ENCODE results near the gene ATOX1. TPM values are rescaled to one million over a fixed set of nuclear protein-coding genes. Genes with fewer than 3 reads are reported as not detected.

The ATOX1 gene
- total and polyA plus RNA-seq, 2 of the 8 experiments (the other 6 are each of a cell fraction or from before 2014, with no cell fraction given), result 79.9 to 232 TPM

DNA sequence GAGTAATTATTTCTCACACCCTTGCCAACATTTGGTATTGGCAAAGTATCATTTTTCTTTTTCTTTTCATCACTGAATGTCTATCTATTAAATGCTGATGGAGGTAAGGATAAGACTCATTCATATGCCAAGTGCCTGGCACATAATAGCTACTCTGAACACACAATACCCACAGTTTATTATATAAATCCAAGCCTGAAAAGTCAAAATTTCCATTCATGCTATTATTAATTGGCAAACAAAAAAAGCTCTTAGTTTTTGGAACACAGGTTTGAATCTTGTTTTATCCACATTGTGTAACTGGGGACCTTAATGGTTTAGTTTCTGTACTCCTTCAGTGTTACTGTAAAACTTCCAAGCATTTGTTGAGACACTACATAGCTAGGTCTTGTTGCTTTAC, 6.4 kb upstream of the ATOX1 start:
- H2AK5ac ChIP-seq (ENCODE audit: low read depth, low read length), result no peak overlapping the region
- H3K79me2 ChIP-seq (ENCODE audit: control insufficient read depth in 1 of 2, insufficient read depth in 2 of 2, low read length in 2 of 2), result no peaks in the 10 kb centered on the region
- no peak overlapping the region for H2BK15ac ChIP-seq (ENCODE audit: low read length)
- no peak overlapping the region for H2BK20ac ChIP-seq (ENCODE audit: low read length)
- H2BK12ac ChIP-seq (ENCODE audit: low read depth, low read length), result no peak overlapping the region
- H2BK120ac ChIP-seq (replicated peaks; ENCODE audit: low read depth, low read length), result no peak overlapping the region
- FAIRE-seq (no peak), DNase-seq (ENCODE audit: low read depth in 1 of 2, low spot score in 2 of 2) (no peak)
- H3K9me3 ChIP-seq (ENCODE audit: insufficient read depth in 2 of 2, low read depth in 1 of 2, low read length in 1 of 2), result no peaks in the 10 kb centered on the region
- no peak overlapping the region for H3K4me2 ChIP-seq (ENCODE audit: insufficient read depth in 1 of 2, low read depth in 2 of 2, low read length in 2 of 2)
- H3K56ac ChIP-seq (replicated peaks; ENCODE audit: insufficient read length, low read depth, low read length), result no peak overlapping the region
- no peaks in the 10 kb centered on the region for H3K23me2 ChIP-seq (ENCODE audit: low read depth, low read length)
- peaks cover 0 to under 1% (median 0%) of the 10 kb centered on the region in 4 experiments; a peak in 1 of 7 replicates for H3K4me1 ChIP-seq (replicated peaks in 1 of 4; ENCODE audit: control insufficient read depth in 3 of 4, insufficient read depth in 4 of 4, low read length in 3 of 4)
- H3K9ac ChIP-seq (replicated peaks in 1 of 4; ENCODE audit: extremely low read depth in 1 of 4, low read depth in 3 of 4, low read length in 3 of 4), result no peak overlapping the region
- ChIA-PET POLR2A (ENCODE audit: partially characterized antibody) (interaction anchor here (1.2 to 19.5 kb wide), 2 partner anchors 8 to 16 kb away, joined by 3 to 182 read pairs; partner anchors contain the start of gene G3BP1), CTCF (ENCODE audit: partially characterized antibody) (interaction anchor here (1.0 to 38.0 kb wide), 2 partner anchors 23 to 101 kb away, joined by 3 to 991 read pairs; no protein-coding TSS in a partner anchor)
- H4K20me1 ChIP-seq (replicated peaks in 1 of 2; ENCODE audit: control insufficient read depth in 1 of 2, insufficient read depth in 2 of 2, low read length in 2 of 2), result no peaks in the 10 kb centered on the region
- no peaks in the 10 kb centered on the region for H3K36me3 ChIP-seq (ENCODE audit: control insufficient read depth in 2 of 4, insufficient read depth in 4 of 4, low read length in 3 of 4)
- no peak overlapping the region for H4K8ac ChIP-seq (ENCODE audit: extremely low read depth, insufficient read depth, low read length)
- H3K23ac ChIP-seq (ENCODE audit: insufficient read length), result no peak overlapping the region
- H4K5ac ChIP-seq (ENCODE audit: insufficient read length, low read depth, low read length), result no peak overlapping the region
- no peak overlapping the region for H2AFZ ChIP-seq (ENCODE audit: low read length)
- H3K4me3 ChIP-seq (ENCODE audit: extremely low read depth in 1 of 4, insufficient read depth in 2 of 4, low read depth in 3 of 4, low read length in 4 of 4), result no peak overlapping the region
- no peaks in the 10 kb centered on the region for H3K27me3 ChIP-seq (replicated peaks in 1 of 4; ENCODE audit: control insufficient read depth in 3 of 4, extremely low read depth in 1 of 4, insufficient read depth in 3 of 4, low read length in 3 of 4)
- H3K18ac ChIP-seq (ENCODE audit: extremely low read depth, low read length), result no peak overlapping the region
- H2BK5ac ChIP-seq (ENCODE audit: low read depth, low read length), result no peak overlapping the region
- H3K27ac ChIP-seq (ENCODE audit: low read depth, low read length), result no peak overlapping the region
- H4K91ac ChIP-seq (replicated peaks; ENCODE audit: insufficient read length, low read length), result no peak overlapping the region
- no peak overlapping the region for H3K14ac ChIP-seq (ENCODE audit: insufficient read length)
- no peaks in the 10 kb centered on the region for H3K79me1 ChIP-seq (ENCODE audit: low read depth, low read length)
- H3K4ac ChIP-seq (replicated peaks; ENCODE audit: insufficient read length, low read depth, low read length), result no peak overlapping the region
- TF ChIP-seq SP2 (IDR thresholded peaks at IDR 0.05; ENCODE audit: low read length), result no peak
- no peak for TF ChIP-seq NRF1 (IDR thresholded peaks at IDR 0.05; ENCODE audit: low read depth, low read length)
- TF ChIP-seq CHD2 (IDR thresholded peaks at IDR 0.05; ENCODE audit: low read length), result no peak
- TF ChIP-seq GABPA (IDR thresholded peaks at IDR 0.05; ENCODE audit: borderline replicate concordance, insufficient read depth, low read length), result no peak
- no peak for TF ChIP-seq GTF2F1 (IDR thresholded peaks at IDR 0.05; ENCODE audit: borderline replicate concordance, low read depth, low read length)
- no peak for TF ChIP-seq RBBP5 (IDR thresholded peaks at IDR 0.05; ENCODE audit: borderline replicate concordance, low read depth, low read length)
- TF ChIP-seq FOSL1 (IDR thresholded peaks at IDR 0.05; ENCODE audit: insufficient read depth, low read depth, low read length), result no peak
- no peak for TF ChIP-seq CHD1 (IDR thresholded peaks at IDR 0.05; ENCODE audit: low read depth, low read length)
- TF ChIP-seq USF2 (IDR thresholded peaks at IDR 0.05; ENCODE audit: low read length), result no peak
- no peak for TF ChIP-seq RFX5 (IDR thresholded peaks at IDR 0.05; ENCODE audit: borderline replicate concordance, low read depth, low read length)
- no peak for TF ChIP-seq TCF12 (IDR thresholded peaks at IDR 0.05; ENCODE audit: low read depth, low read length)
- no peak for TF ChIP-seq TAF1 (IDR thresholded peaks at IDR 0.05; ENCODE audit: low read depth, low read length)
- TF ChIP-seq TBP (IDR thresholded peaks at IDR 0.05; ENCODE audit: low read depth, low read length), result no peak
- no peak for TF ChIP-seq MAX (IDR thresholded peaks at IDR 0.05)
- no peak for TF ChIP-seq CTBP2 (IDR thresholded peaks at IDR 0.05; ENCODE audit: borderline replicate concordance, insufficient read depth, insufficient read length, low read length)

Data from H1 (cell line).